A673 (cell line): Measurements from ENCODE around the gene GABRB3.

ENCODE experiments used
- EZH2 ChIP-seq: fragments of 200-600 bp; sonication (generic); IDR thresholded peaks from 2 replicates; pipeline ENCODE4 v1.6.1; 2017; ENCODE audit warnings: borderline replicate concordance, low read depth, mild to moderate bottlenecking, mixed read lengths, antibody characterized with exemption, low read length; ENCODE audit not compliant: poor library complexity, severe bottlenecking
- TF ChIP-seq, protein P1 (sequence below): fragments of 300-800, 200-600 bp; sonication (generic); conservative IDR thresholded peaks from 2 replicates; pipeline ENCODE4 v1.5.1; 2017; ENCODE audit warnings: low read depth, mild to moderate bottlenecking, antibody characterized with exemption, low read length, moderate library complexity, mixed read lengths

DNA sequence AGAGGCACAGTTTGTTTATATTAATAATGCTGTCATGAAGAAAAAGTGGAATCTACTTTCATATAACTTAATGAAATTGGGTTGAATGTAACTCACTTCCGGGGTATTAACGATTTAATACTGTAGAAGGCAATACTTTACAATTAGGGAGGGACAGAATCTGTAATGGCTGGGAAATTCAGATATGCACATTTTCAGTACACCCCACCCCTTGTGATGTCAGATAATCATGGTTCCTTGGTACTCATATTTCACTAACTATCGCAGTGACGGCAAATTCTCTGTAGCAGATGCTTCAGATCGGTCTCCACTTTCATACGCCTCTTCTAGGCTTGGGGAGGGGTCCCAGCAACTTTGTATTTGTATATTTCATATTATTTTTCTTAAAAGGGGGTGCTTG lies 207.3 kb downstream of the GABRB3 start:
- TF ChIP-seq, protein P1, sequence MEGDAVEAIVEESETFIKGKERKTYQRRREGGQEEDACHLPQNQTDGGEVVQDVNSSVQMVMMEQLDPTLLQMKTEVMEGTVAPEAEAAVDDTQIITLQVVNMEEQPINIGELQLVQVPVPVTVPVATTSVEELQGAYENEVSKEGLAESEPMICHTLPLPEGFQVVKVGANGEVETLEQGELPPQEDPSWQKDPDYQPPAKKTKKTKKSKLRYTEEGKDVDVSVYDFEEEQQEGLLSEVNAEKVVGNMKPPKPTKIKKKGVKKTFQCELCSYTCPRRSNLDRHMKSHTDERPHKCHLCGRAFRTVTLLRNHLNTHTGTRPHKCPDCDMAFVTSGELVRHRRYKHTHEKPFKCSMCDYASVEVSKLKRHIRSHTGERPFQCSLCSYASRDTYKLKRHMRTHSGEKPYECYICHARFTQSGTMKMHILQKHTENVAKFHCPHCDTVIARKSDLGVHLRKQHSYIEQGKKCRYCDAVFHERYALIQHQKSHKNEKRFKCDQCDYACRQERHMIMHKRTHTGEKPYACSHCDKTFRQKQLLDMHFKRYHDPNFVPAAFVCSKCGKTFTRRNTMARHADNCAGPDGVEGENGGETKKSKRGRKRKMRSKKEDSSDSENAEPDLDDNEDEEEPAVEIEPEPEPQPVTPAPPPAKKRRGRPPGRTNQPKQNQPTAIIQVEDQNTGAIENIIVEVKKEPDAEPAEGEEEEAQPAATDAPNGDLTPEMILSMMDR = no peak
- no peak for TF ChIP-seq EZH2
